HS-5 (cell line): ENCODE data around the gene ADAM12.
"Not testable (repeated sequence)": the region's sequence is repeated elsewhere in the genome, so short reads cannot be mapped to it uniquely, and the experiment has no call there.

Experiments used
- DNase-seq: peaks from one replicate; pipeline ENCODE4 v3.0.0-alpha.2; 2012; ENCODE audit warnings: low read depth

The ADAM12 gene

DNA sequence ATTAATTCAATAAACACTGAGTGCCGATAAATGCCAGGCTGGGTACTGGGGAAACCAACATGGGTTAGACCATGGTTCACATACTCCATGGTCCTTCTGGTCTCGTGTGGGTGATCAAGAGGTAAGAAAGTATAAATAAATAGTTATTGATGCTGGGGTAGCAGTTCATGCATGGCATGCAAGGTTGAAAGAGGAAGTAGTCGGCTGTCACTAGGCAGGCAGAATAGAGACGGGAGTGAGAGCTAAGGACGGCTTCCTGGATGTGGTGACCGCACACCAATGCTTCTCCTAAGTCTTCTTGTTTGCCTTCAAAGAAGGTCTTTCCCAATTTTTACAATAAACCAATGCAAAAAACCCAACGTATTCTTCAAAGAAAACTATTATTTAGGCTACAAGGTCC is 208.6 kb downstream of the ADAM12 start:
- DNase-seq = no peak

DNA sequence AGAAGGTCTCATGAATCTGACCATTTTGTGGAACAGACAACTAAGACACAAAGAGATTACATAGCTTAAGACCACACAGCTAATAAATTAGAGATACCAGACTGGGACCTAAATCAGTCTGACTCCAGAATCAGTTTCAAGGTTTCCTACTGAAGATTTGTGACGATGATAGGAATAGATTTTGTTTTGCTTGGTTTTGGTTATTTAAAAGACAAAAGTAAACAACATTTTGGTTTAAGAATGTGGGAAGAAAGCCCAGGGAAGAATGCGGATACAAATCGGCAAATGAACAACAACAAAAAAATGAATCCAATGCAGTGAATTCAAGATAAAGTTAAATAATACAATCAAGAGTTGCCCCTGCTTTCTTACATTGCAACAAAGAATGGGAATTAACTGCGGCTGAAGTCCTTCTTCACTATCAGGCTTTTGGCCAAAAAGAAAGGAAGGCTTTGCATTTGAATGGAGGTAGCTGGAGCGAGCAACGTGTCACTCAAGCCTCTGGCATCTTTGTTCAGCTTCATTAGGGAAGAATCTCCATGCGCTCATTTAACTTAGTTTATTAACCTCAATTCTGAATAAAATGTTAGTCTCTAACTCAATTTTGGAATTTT is 210.8 kb downstream of the ADAM12 start:
- no peak for DNase-seq

DNA sequence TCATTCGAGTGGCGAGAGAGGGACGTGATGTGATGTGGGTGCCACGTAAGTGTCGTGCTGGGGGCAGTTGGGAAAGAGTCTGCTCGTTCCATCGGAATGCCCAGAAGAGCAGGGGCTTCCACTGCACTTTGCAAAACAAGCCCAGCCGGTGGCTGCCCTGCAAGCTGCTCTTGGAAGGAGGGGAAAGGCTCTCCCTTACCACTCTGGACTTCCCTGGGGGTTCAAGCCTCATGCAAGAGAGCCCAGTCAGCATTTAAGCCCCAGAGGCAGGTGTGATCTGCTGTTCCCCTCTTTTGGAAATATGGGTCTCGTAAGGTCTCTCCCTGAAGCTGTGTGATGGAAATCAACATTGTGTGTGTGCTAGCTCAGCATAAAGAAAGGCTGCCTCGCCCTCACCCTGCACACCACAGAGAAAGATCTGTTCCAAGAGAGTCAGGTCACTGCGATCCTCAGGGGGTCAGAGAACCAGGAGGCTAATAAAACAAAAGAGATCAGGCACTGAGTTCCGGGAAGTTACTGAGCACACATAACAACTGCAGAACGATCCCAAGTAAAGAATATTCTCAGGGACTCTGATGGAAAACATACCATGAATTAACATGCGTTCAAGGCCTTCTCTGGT is 212.5 kb downstream of the ADAM12 start:
- no peak for DNase-seq

DNA sequence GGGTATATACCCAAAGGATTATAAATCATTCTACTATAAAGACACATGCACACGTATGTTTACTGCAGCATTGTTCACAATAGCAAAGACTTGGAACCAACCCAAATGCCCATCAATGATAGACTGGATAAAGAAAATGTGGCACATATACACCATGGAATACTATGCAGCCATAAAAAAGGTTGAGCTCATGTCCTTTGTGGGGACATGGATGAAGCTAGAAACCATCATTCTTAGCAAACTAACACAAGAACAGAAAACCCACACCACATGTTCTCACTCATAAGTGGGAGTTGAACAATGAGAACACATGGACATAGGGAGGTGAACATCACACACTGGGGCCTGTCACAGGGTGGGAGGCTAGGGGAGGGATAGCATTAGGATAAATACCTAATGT is 215.5 kb downstream of the ADAM12 start:
- DNase-seq = not testable (repeated sequence)

DNA sequence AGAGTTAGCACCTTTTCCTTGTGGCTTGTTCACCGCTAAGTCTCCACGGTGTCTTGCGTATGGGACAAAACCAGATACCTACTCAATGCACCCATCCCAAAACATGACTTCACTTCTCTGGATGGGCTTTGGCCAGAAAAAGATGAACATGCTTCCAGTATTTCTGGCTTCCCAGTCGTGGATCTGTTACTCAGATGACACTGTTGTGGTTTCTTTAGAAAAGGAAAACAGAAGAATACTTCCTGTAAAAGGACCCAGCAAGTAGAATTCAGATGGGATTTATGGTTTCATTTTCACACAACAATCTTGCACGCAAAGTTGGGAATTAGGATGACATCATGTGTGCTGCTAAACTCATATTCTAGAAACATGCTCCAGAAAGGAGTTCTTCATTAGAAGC is 216.7 kb downstream of the ADAM12 start:
- no peak for DNase-seq

DNA sequence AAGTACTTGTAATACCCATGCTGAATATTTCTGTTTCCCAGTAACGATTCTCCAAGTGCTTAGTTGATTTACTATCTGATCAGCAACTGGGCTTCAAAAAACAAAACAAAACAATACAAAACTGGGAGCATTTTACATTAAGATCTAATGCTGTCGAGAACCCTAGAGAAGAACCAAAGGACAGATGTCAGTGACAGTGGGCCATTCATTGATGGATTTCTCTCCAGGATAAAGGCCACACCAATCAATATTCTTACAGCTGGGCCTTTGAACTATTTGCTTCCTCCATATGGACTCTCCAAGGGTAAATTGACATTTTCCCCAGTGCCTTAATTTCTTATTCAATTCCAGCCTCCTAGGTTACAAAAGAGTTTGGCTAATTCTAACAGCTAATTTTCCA is 217.5 kb downstream of the ADAM12 start:
- DNase-seq = no peak

DNA sequence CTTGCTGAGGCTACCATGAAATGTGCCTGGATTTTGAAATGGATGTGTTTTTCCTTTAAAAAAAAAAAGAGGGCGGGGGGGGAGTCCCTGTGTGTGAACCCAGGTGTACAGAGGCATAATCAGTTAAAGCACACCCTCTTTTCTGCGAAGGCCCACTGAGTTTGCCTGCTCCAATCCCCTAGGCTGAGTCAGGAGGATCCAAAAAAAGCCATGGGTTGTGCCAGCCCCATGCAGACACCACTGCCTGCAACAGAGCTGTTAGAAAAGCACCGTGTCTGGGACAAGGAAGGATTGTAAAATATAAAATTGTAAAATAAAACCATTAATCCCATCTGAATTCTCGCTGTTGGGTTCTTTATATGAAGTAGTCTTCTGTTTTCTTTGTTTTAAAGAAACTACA is 217.9 kb downstream of the ADAM12 start:
- no peak for DNase-seq

DNA sequence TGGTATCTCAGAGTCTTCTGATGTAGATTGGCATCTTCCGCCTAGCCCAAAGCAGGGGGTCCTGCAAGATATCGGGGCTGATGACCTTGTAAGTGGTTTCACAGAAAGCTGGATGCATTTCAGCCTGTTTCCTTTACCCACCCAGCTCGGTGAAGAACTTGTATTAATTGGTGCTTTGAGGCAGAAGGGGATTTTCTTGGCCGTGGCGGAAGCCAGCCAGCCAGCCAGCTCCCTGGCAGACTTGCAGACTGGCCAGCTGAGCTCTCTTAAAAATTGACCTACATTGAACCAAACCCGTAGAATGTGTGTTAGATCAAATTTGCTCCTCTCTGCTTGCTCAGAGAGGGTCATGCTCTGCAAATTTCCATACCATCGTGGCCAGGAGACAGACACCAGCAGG is 218.4 kb downstream of the ADAM12 start:
- no peak for DNase-seq

DNA sequence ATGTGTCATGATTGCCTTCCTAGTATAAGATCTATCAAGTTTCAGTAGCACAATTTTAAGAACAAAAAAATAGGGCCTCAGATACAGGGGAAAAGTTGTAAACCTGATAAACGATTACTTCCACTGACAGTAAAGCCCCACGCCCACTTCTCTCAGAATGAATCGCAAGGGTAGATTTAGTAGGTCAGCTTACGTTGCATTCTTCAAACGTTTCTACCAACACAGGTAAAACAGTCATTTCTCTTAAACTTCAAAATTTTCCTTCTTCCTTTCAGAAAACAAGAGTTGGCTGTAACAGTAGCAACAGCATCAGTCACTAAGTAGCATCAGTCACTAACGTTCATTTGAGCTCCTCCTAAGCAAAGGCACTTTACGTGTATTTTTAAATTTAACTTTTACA is 221.5 kb downstream of the ADAM12 start:
- no peak for DNase-seq

DNA sequence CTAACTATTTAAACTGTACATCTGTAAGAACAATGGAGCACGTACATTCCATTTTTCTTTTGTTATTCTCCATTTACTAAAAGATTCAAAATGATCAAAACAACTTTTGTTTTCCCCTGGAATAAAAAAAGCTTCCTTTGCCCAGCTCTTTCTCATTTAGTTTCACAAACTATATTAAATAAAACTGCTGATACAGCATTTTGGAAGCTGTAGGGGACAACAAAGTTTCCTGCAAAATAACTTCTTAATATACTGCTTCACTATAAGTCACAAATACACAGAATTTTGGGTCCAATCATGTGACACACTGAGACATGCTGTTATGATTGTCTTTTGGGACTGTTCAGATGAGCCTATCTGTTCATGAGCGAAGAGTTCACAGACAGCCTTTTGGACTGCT is 222.4 kb downstream of the ADAM12 start:
- DNase-seq = no peak

DNA sequence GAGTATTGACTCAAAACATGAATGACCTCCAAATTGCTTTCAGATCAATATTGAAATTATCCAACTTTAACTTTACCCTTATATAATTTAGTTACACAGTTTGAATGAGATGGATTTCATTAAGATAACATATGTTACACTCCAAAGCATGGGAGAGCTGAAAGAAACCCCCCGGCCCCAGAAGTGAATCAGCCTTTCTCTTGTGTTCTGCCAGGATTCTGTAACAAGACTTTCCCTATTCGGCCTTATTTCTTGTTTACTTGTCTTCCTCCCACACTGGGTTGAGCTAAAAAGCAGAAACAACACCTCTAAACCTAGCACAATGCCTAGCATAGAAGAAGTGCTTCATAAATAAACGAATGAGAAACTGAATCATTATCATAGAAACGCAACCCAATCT is 224.8 kb downstream of the ADAM12 start:
- no peak for DNase-seq

DNA sequence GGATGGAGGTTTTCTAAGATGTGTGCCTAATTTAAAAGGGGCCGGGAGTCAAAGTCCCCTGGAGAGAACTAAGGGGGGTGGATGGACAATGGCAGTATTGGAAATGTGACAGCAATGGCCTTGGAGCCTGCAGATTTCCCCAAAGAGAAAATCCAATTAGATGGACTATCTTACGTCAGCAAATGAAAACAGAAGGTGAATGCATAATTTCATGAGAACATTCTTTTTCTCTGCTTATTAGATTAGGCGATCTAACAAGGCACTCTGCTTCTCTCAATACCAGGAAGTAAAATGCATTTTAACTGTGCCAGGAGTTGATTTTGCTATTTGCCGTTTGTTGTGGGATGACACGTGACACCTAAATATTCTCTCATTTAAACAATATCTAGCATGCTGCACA is 226.6 kb downstream of the ADAM12 start:
- no peak for DNase-seq

DNA sequence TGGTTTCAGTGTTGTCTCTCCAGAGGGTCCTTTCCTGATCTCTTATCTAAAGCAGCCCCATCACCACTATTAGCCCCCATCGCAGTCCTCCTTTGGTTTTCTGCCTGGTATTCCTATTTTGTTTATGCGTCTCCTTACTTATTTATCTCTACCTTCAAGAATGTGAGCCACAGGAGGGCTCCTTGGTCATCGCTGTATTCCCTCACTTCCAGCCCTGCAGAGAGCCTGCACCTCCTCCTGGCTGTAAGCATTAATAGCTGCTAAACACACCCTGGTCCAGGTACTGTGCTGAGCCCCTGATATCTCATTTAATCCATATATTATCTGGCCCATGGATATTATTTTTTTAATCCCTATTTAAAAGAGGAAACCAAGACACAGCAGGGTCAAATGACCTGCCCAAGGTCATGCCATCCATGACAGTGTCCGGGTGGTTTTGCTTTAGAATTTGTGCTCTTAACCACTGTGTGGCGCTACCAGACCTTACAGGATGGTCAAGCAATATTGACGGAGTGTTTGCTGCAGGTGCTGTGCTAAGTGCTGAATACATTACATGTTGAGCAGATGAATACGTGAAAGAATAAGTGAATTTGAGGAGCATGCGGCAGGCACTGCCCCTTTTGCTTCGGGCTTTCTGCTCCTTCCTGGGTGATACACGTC is 227.2 kb downstream of the ADAM12 start:
- no peak for DNase-seq

DNA sequence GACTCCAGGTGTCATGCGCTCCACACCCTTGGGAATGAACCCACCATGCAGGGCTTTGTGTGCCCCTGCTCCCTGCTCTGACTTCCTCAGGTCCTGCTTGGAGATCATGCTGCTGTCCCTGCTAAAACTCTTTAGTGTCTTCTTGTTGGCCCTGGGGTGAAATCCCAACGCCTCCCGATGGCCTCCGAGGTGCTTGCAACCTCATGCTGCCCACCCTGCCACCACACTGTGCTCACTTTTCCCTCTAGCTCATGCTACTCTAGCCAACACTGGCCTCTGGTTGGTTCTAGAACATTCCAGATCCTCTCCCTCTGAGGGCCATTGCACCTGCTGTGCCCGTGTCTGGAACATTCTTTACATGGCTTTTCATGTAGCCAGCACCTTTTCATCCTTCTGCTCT is 227.7 kb downstream of the ADAM12 start:
- DNase-seq = no peak

DNA sequence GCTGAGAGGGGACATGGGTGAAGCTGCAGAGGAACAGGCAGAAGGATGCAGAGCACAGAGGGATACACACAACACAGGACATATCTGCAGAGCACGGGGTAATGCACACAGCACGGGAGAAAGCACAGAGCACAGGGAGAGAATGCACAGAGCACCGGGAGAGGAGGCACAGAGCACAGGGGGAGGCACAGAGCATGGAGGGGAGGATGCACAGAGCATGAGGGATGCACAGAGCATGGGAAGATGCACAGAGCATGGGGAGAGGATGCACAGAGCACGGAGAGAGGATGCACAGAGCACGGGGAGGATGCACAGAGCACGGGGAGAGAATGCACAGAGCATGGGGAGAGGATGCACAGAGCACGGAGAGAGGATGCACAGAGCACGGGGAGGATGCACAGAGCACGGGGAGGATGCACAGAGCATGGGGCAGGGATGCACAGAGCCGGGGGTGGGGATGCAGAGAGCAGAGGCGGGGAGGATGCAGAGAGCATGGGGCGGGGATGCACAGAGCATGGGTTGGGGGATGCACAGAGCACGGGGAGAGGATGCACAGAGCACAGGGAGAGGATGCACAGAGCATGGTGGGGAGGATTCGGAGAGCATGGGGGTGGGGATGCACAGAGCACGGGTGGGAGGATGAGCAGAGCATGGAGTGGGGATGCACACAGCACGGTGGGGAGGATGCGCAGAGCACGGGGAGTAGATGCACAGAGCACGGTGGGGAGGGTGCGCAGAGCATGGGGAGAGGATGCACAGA is 230.0 kb downstream of the ADAM12 start:
- no peak for DNase-seq

DNA sequence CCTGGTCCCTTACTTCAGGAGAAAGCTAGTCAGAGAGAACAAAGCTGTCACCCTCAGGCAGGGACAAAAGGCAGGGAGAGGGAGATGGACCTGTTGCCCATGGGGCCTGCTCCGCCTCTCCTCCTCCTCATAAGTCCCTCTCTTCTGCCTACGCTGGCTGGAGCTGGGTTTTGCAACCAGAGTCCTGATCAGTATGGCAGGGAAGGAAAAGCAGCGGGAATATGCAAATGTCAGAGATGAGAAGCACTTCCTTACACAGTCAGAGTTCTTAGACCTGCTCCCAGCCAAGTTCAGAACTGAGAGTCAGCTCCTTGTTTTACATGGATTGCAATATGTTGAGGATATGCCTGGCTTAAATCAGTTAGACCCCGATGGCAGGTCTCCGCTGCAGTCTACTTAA is 231.1 kb downstream of the ADAM12 start:
- no peak for DNase-seq

DNA sequence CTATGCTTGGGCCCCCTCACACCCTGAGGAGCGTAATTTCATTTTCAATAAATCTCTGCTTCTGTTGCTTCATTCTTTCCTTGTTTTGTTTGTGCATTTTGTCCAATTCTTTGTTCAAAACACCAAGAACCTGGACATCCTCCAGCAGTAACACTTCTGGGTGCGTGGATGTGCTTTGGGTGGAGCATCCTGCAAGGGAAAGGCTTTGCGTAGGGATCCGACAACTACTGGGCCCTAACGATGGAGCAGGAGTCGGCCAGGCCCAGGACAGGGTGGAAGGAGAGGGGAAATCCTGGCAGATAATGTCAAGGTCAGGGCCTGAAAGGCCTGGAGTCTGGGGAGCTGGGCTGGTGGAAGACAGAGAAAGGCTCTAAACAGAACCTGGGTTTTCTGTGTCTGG is 231.8 kb downstream of the ADAM12 start:
- DNase-seq = no peak

DNA sequence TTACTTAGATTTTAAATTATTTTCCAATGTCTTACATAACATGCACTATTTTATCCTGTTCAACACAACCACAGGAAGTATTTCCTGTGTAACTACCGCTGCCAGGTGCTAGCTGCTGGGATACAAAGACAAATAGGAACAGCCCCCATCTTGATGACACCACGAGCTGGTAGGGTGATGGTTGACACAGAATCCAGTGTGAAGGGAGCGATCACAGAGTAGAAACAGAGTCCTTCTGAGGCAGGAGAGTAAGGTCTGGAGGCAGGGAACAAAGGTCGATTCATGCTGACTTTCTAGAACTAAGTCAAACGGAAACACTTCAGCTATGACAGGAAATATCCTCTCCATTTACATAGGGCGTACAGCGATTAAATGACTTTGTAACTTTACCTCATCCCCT is 232.3 kb downstream of the ADAM12 start:
- no peak for DNase-seq

DNA sequence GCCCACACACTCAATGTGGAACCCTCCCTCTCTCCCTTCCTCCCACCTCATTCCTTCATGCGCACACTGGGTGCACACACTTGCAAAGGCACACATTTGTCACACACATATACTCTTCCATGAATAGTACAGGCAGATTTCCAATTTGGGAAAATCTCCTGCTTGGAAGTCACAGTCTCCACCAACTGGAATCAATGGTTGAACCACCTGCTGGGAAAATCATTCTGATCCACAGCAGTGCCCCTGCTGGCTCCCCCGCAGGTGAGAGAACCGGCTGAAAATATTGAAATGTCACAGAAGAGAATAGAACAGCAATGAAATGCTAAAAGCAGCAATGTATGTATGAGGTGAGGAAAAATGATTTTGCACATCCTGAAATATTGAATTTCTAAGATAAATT is 232.7 kb downstream of the ADAM12 start:
- no peak for DNase-seq

DNA sequence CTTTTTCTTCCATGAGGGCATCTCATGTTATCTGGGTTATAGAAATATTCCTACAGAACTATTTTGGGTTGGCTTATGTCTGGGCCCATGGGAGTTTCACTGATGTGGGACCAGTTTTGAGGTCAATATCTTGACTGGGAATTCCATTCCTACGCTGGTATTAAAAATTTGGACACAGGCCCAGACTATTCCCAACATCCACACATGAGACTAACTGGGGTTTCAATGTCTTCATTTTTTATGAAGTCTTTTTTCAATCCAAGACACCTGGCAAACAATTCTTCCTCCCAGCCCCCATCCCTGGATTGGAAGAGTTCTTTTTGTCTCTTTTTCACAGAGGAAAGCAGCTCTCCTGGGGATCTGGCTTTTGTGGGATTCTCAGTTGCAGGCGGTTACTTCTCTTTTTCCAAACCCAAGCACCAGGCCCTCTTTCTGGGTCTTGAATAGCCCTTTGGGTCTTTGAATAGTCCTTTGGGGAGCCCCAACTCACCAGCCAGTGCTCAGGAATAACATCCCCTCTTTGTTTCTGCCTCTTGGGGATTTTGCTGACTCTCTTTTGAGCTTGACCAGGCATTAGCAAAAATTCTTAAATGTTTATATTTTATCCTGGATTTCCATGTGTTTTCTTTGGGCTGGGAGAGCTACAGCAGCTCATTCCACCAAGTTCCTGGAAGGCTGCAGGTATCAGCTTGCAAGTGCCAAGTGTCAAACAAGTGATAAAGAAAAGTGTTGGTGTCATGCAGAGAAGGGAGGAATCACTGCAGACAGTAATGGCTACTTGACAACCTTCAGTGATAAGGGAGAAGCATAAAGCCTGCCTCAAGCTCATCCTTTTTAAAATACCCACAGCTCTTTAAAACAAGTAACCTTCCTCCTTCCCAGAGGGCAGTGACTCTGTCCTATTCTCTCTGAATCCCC is 234.3 kb downstream of the ADAM12 start:
- no peak for DNase-seq

DNA sequence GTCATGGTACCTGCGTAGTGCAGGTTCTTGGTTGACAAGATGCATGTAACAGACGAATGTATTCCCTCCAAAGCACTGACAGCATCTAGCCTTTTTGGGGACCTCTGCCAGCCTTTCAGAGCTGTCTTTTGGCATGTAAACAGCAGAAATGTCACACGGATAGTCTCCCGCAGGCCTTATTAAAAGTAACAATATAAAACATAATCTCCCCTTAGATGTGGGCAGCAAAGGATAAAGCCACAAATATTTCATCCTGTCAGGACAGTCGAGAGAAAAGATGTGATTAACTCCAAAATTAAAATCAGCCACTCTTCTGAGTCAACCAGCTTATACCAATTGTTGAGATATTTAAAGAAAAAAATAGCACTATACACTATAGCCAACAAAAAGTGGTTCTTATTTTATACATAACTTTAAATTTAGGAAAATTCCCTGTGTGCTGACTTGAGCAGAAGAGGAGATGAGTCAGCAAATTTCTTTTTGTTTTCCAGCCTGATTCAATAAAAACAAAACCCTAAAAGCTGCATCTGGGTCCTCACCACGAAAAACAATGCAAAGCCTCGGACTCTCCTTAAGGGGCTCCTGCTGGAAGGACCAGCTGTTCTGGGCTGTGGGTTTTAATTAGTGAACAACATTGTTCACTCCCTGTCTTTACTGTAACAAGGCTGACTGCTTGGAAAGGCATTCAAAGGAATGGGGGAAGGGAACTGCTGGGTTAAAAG is 240.2 kb downstream of the ADAM12 start:
- peak; percentile 32 for DNase-seq
